ENCODE results near the gene BAHD1.

GRCh38 chr15:40487816-40488682, 47.3 kb downstream of the BAHD1 start:
- TF ChIP-seq EZH2 (IDR thresholded peaks at IDR 0.05; ENCODE audit: low read length, missing control alignments) (no peak), CTCF (conservative IDR thresholded peaks at IDR 0.05 in 1 of 2, IDR thresholded peaks at IDR 0.05 in 1 of 2; ENCODE audit: low read depth in 1 of 2, low read length in 2 of 2) (no peak)

All from fibroblast of lung (primary cell).